GM11168 (cell line): ENCODE data around the gene SHC2.

Source experiments
- in situ Hi-C: fragments of 300-500 bp; cut with MboI; formaldehyde crosslinking; loops from one replicate; pipeline ENCODE4 v1.12.0; 2022; ENCODE audit warnings: low sequenced_read_pairs; ENCODE audit not compliant: unreplicated experiment

The SHC2 gene

GRCh38 chr19:472005-472858 lies 11.4 kb upstream of the SHC2 start:
- in situ Hi-C loops = no loop called here

DNA sequence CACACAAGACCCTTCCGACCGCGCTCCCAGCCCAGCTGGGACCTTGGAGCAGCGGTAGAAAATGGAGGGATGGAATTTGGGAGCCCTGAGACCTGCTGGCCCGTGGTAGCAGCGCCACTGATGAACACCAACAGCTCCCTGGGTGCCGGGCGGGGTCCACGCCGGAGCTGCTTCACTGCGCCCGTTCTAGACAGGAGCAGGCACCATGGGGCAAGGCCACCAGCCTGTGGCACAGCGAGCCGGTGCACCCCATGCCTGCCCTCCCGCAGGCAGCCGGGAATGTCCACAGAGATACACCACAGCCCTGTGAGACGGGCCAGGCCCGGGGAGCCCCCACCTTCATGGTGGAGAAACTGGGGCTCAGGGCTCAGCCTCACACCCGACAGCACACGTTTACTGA lies 9.9 kb upstream of the SHC2 start:
- in situ Hi-C loops = no loop called here

GRCh38 chr19:469833-470232 lies 9.0 kb upstream of the SHC2 start:
- in situ Hi-C loops = no loop called here

- in situ Hi-C loops = no loop called here
Measured at GRCh38 chr19:468587-469256, 7.9 kb upstream of the SHC2 start.

DNA sequence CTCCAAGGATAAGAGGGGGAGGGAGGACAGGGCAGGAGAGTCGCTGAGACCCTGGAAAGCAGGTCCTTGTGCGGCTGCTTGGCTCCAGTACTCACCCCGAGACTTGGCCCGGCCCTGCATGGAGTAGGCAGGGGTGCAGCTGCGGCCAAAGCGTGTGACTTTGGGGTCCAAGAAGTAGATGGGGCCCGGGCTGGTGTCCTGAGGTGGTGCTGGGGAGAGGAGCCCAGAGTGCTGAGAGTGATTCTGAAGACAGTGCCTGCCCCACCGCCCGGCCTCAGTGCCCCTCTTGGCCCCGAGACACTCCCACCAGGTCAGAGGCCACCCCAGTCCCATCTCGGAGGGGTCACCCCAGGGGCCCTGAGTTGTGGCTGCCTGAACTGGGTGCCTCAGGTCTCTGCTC lies 6.7 kb upstream of the SHC2 start:
- in situ Hi-C loops = no loop called here

DNA sequence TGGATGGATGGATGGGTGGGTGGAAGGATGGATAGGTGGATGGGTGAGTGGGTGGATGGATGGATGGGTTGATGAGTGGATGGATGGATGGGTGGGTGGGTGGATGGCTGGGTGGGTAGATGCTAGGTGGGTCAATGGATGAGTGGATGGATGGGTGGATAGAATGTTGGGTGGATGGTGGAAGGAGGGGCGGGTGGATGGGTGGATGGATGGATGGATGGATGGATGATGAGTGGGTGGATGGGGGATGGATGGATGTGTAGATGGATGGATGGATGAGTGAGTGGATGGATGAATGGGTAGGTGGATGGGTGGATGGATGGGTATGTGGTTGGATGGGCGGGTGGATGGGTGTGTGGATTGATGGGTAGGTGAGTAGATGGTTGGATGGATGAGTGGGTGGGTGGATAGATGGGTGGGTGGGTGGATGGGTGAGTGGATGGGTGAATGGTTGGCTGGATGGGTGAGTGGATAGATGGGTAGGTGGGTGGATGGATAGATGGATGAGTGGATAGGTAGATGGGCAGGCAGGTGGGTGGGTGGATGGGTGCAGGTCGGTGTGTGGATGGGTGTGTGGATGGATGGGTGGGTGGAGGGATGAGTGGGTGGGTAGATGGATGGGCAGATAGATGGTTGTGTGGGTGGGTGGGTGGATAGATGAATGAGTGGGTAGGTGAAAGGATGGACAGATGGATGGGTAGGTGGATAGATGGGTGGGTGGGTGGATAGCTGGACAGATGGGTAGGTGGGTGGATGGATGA lies 4.4 kb upstream of the SHC2 start:
- in situ Hi-C loops = no loop called here

DNA sequence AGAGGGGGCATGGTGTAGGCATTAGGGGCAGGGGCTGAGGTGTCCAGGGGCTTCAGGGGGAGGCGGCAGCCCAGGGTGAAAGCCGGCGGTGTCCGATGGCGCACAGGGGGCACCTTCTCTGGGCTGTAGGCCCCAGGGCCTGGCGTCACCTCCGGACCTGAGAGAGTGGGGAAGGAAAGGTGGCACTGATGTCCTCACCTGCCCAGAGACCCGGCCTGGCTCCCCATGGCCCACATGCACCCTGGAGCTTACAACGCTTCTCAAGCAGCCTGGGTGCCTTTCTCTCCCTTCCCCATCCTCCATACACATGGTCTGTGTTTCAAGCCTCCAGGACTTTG lies 3.3 kb upstream of the SHC2 start:
- in situ Hi-C loops = no loop called here

GRCh38 chr19:463483-464207 lies 2.8 kb upstream of the SHC2 start:
- in situ Hi-C loops = no loop called here

GRCh38 chr19:461721-462551 lies 1.1 kb upstream of the SHC2 start:
- in situ Hi-C loops = no loop called here

GRCh38 chr19:459724-460511 lies 915 bp downstream of the SHC2 start:
- in situ Hi-C loops = no loop called here

DNA sequence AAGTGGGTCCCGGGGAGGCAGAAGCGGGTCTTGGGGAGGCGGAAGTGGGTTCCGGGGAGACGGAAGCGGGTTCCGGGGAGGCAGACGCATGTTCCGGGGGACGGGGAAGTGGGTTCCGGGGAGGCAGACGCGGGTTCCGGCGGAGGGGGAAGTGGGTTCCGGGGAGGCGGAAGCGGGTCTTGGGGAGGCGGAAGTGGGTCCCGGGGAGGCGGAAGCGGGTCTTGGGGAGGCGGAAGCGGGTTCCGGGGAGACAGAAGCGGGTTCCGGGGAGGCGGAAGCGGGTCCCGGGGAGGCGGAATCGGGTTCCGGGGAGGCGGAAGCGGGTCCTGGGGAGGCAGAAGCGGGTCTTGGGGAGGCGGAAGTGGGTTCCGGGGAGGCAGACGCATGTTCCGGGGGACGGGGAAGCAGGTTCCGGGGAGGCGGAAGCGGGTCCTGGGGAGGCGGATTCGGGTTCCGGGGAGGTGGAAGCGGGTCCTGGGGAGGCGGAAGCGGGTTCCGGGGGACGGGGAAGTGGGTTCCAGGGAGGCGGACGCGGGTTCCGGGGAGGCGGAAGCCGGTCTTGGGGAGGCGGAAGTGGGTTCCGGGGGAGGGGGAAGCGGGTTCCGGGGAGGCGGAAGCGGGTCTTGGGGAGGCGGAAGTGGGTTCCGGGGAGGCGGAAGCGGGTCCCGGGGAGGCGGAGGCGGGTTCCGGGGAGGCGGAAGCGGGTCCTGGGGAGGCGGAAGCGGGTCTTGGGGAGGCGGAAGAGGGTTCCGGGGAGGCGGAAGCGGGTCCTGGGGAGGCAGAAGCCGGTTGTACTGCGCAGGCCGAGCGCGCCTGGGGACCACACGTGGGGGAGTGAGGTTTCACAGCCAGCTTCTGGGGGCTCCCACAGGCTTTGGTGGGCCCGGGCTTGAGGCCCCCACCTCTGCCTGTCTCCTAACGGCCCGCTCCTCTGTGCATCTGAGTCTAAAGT lies 2.5 kb downstream of the SHC2 start:
- in situ Hi-C loops = no loop called here

DNA sequence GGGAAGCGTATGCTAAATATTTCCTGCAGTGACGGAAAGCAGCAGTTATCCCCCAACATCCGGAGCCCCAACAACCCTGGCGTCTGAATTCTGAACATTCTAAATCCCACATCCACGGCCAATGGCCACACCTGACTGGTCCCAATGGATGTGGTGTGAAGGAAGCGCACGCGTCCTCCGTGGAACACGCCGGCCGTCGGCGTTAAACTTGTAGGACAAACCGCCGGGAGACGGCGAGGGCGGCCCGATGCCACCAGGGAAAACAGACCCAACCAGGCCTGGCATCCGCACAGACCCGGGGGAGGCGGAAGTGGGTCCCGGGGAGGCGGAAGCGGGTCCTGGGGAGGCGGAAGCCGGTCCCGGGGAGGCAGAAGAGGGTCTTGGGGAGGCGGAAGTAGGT lies 3.2 kb downstream of the SHC2 start:
- in situ Hi-C loops = no loop called here

DNA sequence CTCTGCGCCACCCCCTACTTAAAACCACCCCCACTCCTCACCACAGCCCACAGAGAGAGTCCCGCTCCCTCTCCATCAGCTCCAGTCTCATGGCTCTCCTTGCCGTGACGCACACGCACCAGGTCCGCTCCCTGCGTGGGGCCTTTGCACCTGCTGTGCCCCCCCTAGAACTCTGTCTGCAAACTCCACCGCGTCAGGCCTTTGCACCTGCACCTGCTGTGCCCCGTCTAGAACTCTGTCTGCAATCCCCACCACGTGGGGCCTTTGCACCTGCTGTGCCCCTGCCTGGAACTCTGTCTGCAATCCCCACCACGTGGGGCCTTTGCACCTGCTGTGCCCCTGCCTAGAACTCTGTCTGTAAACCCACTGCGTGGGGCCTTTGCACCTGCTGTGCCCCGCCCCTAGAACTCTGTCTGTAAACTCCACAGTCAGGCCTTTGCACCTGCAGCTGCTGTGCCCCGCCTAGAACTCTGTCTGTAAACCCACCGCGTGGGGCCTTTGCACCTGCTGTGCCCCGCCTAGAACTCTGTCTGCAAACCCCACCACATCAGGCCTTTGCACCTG lies 4.2 kb downstream of the SHC2 start:
- in situ Hi-C loops = no loop called here

DNA sequence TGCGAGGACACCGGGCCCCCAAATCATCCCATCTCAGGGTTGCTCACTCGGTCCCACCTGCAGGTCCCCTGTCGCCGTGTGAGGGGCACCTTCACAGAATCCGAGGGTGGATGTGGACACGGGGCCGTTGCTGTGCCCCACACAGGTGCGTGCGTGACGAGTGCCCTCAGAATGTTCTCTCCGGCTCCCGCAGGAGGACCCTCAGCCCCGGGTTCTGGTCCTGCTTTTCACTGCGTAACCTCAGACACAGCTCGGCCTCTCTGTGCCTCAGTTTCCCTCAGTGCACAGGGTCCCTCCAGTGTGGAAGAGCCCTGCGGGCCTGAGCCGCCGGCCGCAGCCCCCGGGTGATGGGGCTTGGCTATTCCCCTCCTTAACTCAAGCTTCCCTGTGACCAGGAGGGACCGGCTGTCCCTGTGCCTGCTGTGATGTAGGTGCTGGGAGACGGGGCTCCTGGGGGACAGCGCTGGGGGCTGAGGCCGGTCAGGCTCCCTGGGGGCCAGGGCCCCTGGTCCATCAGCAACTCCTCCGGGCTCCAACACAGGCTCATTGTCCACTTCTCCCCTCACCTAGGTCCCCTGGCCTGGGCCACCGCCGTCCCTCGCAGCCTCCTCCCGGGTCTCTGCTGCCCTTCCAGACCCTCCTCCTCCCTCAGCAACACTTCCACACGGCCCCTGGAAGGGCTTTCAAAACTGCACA lies 4.8 kb downstream of the SHC2 start:
- in situ Hi-C loops = no loop called here

- in situ Hi-C loops = no loop called here
Measured at GRCh38 chr19:455031-455705, 5.7 kb downstream of the SHC2 start.

GRCh38 chr19:453606-454005 lies 7.2 kb downstream of the SHC2 start:
- in situ Hi-C loops = no loop called here
